HepG2 (cell line): ENCODE data around the gene CHMP6. TPM values are rescaled to one million over a fixed set of nuclear protein-coding genes. Genes with fewer than 3 reads are reported as not detected.
A peak's percentile ranks its signal among the peaks of the same experiment; 100 is the strongest.

Source experiments
- FOXK2 ChIP-seq: fragments of 450-650 bp; IDR thresholded peaks from 2 replicates; pipeline ENCODE4 v1.6.1; 2016
- GPBP1L1 ChIP-seq: sonication (generic); formaldehyde crosslinking; IDR thresholded peaks from 2 replicates; pipeline ENCODE4 v1.5.0; 2020; ENCODE audit warnings: mild to moderate bottlenecking, missing genetic modification reagents
- HCFC1 ChIP-seq: fragments of 150-350 bp; IDR thresholded peaks from 2 replicates; pipeline ENCODE4 v1.6.1; 2014; ENCODE audit warnings: low read depth, low read length
- HOXA7 ChIP-seq: sonication (generic); formaldehyde crosslinking; IDR thresholded peaks from 2 replicates; pipeline ENCODE4 v1.8.1; 2022; ENCODE audit warnings: mild to moderate bottlenecking, missing genetic modification reagents, moderate library complexity
- JARID2 ChIP-seq: sonication (generic); formaldehyde crosslinking; IDR thresholded peaks from 2 replicates; pipeline ENCODE4 v1.8.1; 2023; ENCODE audit warnings: missing genetic modification reagents, inconsistent platforms; ENCODE audit not compliant: insufficient replicate concordance
- KDM5A ChIP-seq: fragments of 200-600 bp; sonication (generic); IDR thresholded peaks from 2 replicates; pipeline ENCODE4 v1.7.0; 2018; ENCODE audit warnings: antibody characterized with exemption, mild to moderate bottlenecking, low read length, borderline replicate concordance
- MED8 ChIP-seq: sonication (generic); formaldehyde crosslinking; IDR thresholded peaks from 2 replicates; pipeline ENCODE4 v1.8.1; 2023; ENCODE audit warnings: mild to moderate bottlenecking, missing genetic modification reagents; ENCODE audit not compliant: insufficient replicate concordance
- MIER2 ChIP-seq: IDR thresholded peaks from 2 replicates; pipeline ENCODE4 v1.6.1; 2016; ENCODE audit warnings: missing biosample characterization, missing genetic modification reagents
- NCOR1 ChIP-seq: fragments of 200-600 bp; sonication (generic); IDR thresholded peaks from 2 replicates; pipeline ENCODE4 v1.7.0; 2017; ENCODE audit warnings: antibody characterized with exemption, low read length, borderline replicate concordance
- NKX3-1 ChIP-seq: sonication (generic); formaldehyde crosslinking; IDR thresholded peaks from 2 replicates; pipeline ENCODE4 v1.5.0; 2020; ENCODE audit warnings: missing genetic modification reagents
- NR3C1 ChIP-seq: sonication (generic); formaldehyde crosslinking; IDR thresholded peaks from 2 replicates; pipeline ENCODE4 v1.4.0; 2020; ENCODE audit warnings: missing genetic modification reagents
- SALL2 ChIP-seq: sonication (generic); formaldehyde crosslinking; IDR thresholded peaks from 2 replicates; pipeline ENCODE4 v1.8.1; 2023; ENCODE audit warnings: mild to moderate bottlenecking, missing genetic modification reagents, inconsistent platforms
- SATB2 ChIP-seq: sonication (generic); formaldehyde crosslinking; IDR thresholded peaks from 2 replicates; pipeline ENCODE4 v1.5.0; 2020; ENCODE audit warnings: missing genetic modification reagents
- SETDB1 ChIP-seq: sonication (generic); formaldehyde crosslinking; IDR thresholded peaks from 2 replicates; pipeline ENCODE4 v1.5.1; 2020; ENCODE audit warnings: missing genetic modification reagents, mild to moderate bottlenecking, borderline replicate concordance
- SP140L ChIP-seq: sonication (generic); formaldehyde crosslinking; IDR thresholded peaks from 2 replicates; pipeline ENCODE4 v1.4.0; 2020; ENCODE audit warnings: missing genetic modification reagents, borderline replicate concordance
- SP4 ChIP-seq: sonication (generic); formaldehyde crosslinking; IDR thresholded peaks from 2 replicates; pipeline ENCODE4 v1.8.1; 2023; ENCODE audit warnings: mild to moderate bottlenecking, missing genetic modification reagents
- SRY ChIP-seq: sonication (generic); formaldehyde crosslinking; IDR thresholded peaks from 2 replicates; pipeline ENCODE4 v1.8.0; 2022; ENCODE audit warnings: mild to moderate bottlenecking, missing genetic modification reagents
- THAP11 ChIP-seq: IDR thresholded peaks from 2 replicates; pipeline ENCODE4 v1.6.1; 2016; ENCODE audit warnings: missing biosample characterization, missing genetic modification reagents
- ZFP36 ChIP-seq: fragments of 150-350 bp; IDR thresholded peaks from 2 replicates; pipeline ENCODE4 v1.6.1; 2018; ENCODE audit warnings: borderline replicate concordance, low read length, low read depth; ENCODE audit not compliant: partially characterized antibody
- ZNF710 ChIP-seq: sonication (generic); formaldehyde crosslinking; IDR thresholded peaks from 2 replicates; pipeline ENCODE4 v1.5.0; 2020; ENCODE audit warnings: mild to moderate bottlenecking, missing genetic modification reagents, borderline replicate concordance
- ZNF780A ChIP-seq: sonication (generic); formaldehyde crosslinking; IDR thresholded peaks from 2 replicates; pipeline ENCODE4 v1.8.0; 2022; ENCODE audit warnings: mild to moderate bottlenecking, missing genetic modification reagents, moderate library complexity
- ZNF841 ChIP-seq: sonication (generic); formaldehyde crosslinking; IDR thresholded peaks from 2 replicates; pipeline ENCODE4 v1.8.1; 2023; ENCODE audit warnings: missing genetic modification reagents, borderline replicate concordance
- polyA plus RNA-seq, 8 experiments: library from polyadenylated mRNA; depleted of rRNA in 3 of 8; stranded (reverse) in 7 of 8; unstranded in 1 of 8; fragments of >200 nt; fragmentation: Illumina TruSeq in 4 of 8; extraction: Trizol in 4 of 8; gene quantifications; 2 replicates each; pipeline versions ENCODE4 v1.2.1 to v1.2.3, GENCODE V29; 2011 to 2016; ENCODE audit warnings: low read depth in 4 of 8, missing spikeins in 1 of 8, mixed read lengths in 1 of 8; ENCODE audit not compliant: insufficient read depth in 1 of 8
- total RNA-seq, 5 experiments: library from RNA; depleted of rRNA; stranded (reverse); fragments of >200 nt; fragmentation: Illumina TruSeq; extraction: Trizol; gene quantifications; 2 replicates each; pipeline ENCODE4 v1.2.3, GENCODE V29; 2016; ENCODE audit warnings: low read depth in 1 of 5
- TF ChIP-seq, protein P1 (sequence below): IDR thresholded peaks from 2 replicates; pipeline ENCODE4 v1.4.0; 2020; ENCODE audit warnings: mild to moderate bottlenecking, missing genetic modification reagents
- TF ChIP-seq, protein P2 (sequence below): sonication (generic); formaldehyde crosslinking; IDR thresholded peaks from 2 replicates; pipeline ENCODE4 v1.4.0; 2020; ENCODE audit warnings: mild to moderate bottlenecking, missing genetic modification reagents

The CHMP6 gene
- total and polyA plus RNA-seq, 2 of the 13 experiments (the other 11 are each of a cell fraction or from before 2014, with no cell fraction given) = 11.1 to 24.2 TPM

DNA sequence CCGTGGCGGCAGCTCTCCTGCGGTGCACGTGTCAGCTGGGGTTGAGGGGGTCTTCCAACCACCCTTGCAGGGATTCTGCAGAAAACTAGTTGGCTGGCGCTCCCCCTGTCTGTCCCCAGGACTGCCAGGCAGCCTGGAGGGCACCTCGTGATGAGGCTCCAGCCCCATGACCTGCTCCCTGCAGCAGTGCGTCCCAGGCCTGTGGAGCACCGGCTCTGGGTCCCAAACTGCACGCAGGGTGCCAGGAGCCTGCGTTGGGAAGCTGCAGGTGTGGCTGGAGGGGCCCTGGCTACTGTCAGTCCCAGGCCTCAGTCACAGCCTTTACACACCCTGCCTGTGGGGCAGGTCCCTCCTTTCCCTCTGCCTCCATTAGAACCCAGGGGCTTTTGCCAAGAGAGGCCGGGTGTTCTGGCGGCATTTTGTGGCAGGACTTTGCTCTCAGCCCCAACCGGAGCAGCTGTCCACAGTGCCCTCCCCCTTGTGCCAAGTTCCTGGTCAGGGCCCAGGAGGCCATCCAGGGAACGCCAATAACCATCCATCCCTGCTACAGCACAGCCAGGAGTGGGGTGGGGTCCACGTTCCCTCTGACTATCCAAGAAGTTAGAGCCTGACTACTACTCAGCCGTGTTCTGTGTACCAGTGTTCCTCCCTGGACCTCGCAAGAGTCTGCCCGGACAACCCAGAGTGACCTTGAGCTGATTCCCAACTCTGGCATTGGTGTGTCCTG is 9.2 kb downstream of the CHMP6 start (continued):
- no peak for TF ChIP-seq GPBP1L1 (CRISPR knock-in tag)
- TF ChIP-seq, protein P1, sequence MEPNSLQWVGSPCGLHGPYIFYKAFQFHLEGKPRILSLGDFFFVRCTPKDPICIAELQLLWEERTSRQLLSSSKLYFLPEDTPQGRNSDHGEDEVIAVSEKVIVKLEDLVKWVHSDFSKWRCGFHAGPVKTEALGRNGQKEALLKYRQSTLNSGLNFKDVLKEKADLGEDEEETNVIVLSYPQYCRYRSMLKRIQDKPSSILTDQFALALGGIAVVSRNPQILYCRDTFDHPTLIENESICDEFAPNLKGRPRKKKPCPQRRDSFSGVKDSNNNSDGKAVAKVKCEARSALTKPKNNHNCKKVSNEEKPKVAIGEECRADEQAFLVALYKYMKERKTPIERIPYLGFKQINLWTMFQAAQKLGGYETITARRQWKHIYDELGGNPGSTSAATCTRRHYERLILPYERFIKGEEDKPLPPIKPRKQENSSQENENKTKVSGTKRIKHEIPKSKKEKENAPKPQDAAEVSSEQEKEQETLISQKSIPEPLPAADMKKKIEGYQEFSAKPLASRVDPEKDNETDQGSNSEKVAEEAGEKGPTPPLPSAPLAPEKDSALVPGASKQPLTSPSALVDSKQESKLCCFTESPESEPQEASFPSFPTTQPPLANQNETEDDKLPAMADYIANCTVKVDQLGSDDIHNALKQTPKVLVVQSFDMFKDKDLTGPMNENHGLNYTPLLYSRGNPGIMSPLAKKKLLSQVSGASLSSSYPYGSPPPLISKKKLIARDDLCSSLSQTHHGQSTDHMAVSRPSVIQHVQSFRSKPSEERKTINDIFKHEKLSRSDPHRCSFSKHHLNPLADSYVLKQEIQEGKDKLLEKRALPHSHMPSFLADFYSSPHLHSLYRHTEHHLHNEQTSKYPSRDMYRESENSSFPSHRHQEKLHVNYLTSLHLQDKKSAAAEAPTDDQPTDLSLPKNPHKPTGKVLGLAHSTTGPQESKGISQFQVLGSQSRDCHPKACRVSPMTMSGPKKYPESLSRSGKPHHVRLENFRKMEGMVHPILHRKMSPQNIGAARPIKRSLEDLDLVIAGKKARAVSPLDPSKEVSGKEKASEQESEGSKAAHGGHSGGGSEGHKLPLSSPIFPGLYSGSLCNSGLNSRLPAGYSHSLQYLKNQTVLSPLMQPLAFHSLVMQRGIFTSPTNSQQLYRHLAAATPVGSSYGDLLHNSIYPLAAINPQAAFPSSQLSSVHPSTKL (CRISPR knock-in tag) = peak; percentile 14; the same call in 1 of the 2 replicates
- TF ChIP-seq SP140L (CRISPR knock-in tag) = no peak
- no peak for TF ChIP-seq SRY
- TF ChIP-seq FOXK2 = no peak
- no peak for TF ChIP-seq HOXA7 (CRISPR knock-in tag)
- TF ChIP-seq KDM5A = no peak
- TF ChIP-seq ZNF780A (CRISPR knock-in tag) = no peak
- TF ChIP-seq SATB2 (CRISPR knock-in tag) = no peak
- no peak for TF ChIP-seq SP4 (CRISPR knock-in tag)
- TF ChIP-seq ZNF841 (CRISPR knock-in tag) = no peak
- TF ChIP-seq NR3C1 (CRISPR knock-in tag) = no peak
- no peak for TF ChIP-seq HCFC1
- no peak for TF ChIP-seq SALL2
- no peak for TF ChIP-seq MIER2 (CRISPR knock-in tag)
- TF ChIP-seq MED8 (CRISPR knock-in tag) = no peak
- TF ChIP-seq JARID2 (CRISPR knock-in tag) = no peak
- TF ChIP-seq, protein P2, sequence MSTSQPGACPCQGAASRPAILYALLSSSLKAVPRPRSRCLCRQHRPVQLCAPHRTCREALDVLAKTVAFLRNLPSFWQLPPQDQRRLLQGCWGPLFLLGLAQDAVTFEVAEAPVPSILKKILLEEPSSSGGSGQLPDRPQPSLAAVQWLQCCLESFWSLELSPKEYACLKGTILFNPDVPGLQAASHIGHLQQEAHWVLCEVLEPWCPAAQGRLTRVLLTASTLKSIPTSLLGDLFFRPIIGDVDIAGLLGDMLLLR (CRISPR knock-in tag) = no peak
- no peak for TF ChIP-seq ZNF710 (CRISPR knock-in tag)
- no peak for TF ChIP-seq SETDB1
- TF ChIP-seq THAP11 (CRISPR knock-in tag) = no peak
- no peak for TF ChIP-seq NKX3-1 (CRISPR knock-in tag)
- TF ChIP-seq ZFP36 = no peak
- 0 out of 2 replicates have a peak, but pooled peaks have one; percentile 41 for TF ChIP-seq NCOR1
